Transverse colon (tissue), 4 donors: ENCODE data around the gene KRTAP9-3.

ENCODE experiments used
- EP300 ChIP-seq: sonication (generic); formaldehyde crosslinking; IDR thresholded peaks from one replicate; pipeline ENCODE4 v1.6.1; 2017; ENCODE audit warnings: antibody characterized with exemption, low read depth
- POLR2A ChIP-seq: fragments of 450-650 bp; IDR thresholded peaks from one replicate; pipeline ENCODE4 v1.6.1; 2016; ENCODE audit warnings: antibody characterized with exemption, mild to moderate bottlenecking, moderate library complexity
- POLR2AphosphoS5 ChIP-seq, 3 donors: sonication (generic); formaldehyde crosslinking; IDR thresholded peaks; one replicate each; pipeline ENCODE4 v1.6.1; 2016; ENCODE audit warnings: antibody characterized with exemption in 3 of 3
- TF ChIP-seq, protein P1 (sequence below), 5 experiments: fragments of 200-600 bp in 3 of 5; fragments of 450-650 bp in 2 of 5; sonication (generic) in 3 of 5; IDR thresholded peaks; 1 replicate in 2 of 5; 2 replicates in 3 of 5; pipeline ENCODE4 v1.5.1; 2016 to 2017; ENCODE audit warnings: antibody characterized with exemption in 5 of 5, inconsistent platforms in 3 of 5, mild to moderate bottlenecking in 2 of 5, moderate library complexity in 1 of 5

DNA sequence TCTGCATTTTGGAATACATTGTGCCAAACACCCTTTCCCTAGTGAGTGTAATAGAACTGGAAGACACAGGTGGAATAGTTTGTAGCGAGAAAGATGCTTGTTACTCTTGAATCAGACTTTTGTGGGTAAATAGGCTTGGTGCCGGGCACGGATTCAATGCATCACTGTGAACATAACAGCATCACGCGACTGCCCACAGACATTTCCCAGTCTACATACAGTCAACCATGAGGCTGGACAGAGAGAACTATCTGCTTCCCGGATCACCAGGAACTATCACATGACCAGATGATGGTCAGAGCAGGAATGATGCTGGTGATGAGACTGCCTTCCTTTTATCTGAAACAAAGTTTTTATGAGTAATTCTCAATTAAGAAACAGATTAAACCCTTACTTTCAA, 6.2 kb upstream of the KRTAP9-3 start:
- TF ChIP-seq POLR2A (no peak), EP300 (no peak), POLR2AphosphoS5 (IDR thresholded peaks at IDR 0.05) (no peak)
- TF ChIP-seq, protein P1, sequence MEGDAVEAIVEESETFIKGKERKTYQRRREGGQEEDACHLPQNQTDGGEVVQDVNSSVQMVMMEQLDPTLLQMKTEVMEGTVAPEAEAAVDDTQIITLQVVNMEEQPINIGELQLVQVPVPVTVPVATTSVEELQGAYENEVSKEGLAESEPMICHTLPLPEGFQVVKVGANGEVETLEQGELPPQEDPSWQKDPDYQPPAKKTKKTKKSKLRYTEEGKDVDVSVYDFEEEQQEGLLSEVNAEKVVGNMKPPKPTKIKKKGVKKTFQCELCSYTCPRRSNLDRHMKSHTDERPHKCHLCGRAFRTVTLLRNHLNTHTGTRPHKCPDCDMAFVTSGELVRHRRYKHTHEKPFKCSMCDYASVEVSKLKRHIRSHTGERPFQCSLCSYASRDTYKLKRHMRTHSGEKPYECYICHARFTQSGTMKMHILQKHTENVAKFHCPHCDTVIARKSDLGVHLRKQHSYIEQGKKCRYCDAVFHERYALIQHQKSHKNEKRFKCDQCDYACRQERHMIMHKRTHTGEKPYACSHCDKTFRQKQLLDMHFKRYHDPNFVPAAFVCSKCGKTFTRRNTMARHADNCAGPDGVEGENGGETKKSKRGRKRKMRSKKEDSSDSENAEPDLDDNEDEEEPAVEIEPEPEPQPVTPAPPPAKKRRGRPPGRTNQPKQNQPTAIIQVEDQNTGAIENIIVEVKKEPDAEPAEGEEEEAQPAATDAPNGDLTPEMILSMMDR (IDR thresholded peaks at IDR 0.05): no peak
